ENCODE results near the gene HIBADH.
"Not testable (repeated sequence)": the region's sequence is repeated elsewhere in the genome, so short reads cannot be mapped to it uniquely, and the experiment has no call there.

HIBADH gene

DNA sequence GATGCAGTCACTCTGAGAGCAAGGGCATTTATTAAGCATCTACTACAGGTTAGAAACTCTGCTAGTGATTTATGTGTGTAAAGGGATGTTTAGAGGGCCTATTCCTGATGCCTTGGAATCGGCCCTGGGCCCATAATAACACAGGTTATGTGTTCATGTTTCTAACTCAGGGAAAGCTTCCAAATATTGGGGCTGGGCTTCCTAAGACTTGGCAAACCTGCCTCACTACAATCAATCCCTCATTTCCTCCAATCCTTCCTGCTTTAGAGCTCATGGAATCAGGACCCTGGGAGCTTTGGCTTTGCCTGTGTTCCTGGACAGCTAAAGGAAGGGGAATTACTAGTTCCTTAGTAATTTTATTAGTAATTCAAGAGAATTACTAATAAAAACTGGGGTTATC is 148.8 kb downstream of the HIBADH start:
- Histone ChIP-seq H4K91ac (ENCODE audit: low read length) (no peak overlapping the region), H4K8ac (ENCODE audit: low read length) (no peak overlapping the region), H3K4me3 (ENCODE audit: insufficient read depth in 1 of 2, low read depth in 1 of 2, low read length in 2 of 2) (no peak overlapping the region), H3K4me1 (ENCODE audit: control insufficient read depth, insufficient read depth, low read depth, low read length) (no peaks in the 10 kb centered on the region), H2BK12ac (ENCODE audit: low read length in 2 of 2) (no peak overlapping the region), H3K27ac (ENCODE audit: low read length, poor library complexity, severe bottlenecking) (no peak overlapping the region), H3K36me3 (ENCODE audit: control insufficient read depth in 1 of 2, insufficient read depth in 2 of 2, low read depth in 1 of 2, low read length in 2 of 2) (no peaks in the 10 kb centered on the region), H2BK15ac (ENCODE audit: low read depth, poor library complexity, severe bottlenecking) (no peak overlapping the region), H3K4me2 (ENCODE audit: low read length, poor library complexity, severe bottlenecking) (no peak overlapping the region), H3K14ac (ENCODE audit: low read length in 2 of 2) (no peak overlapping the region), H3K79me1 (replicated peaks; ENCODE audit: low read length, poor library complexity, severe bottlenecking) (no peaks in the 10 kb centered on the region), H2AK5ac (ENCODE audit: low read length, severe bottlenecking) (no peak overlapping the region), H2AFZ (ENCODE audit: low read depth, low read length) (no peak overlapping the region), H3K9ac (ENCODE audit: low read length) (no peak overlapping the region), H2BK120ac (ENCODE audit: low read depth, low read length) (no peak overlapping the region), H3K4ac (ENCODE audit: low read depth in 1 of 2, low read length in 2 of 2) (no peak overlapping the region), H3K23ac (ENCODE audit: low read length in 2 of 2) (no peak overlapping the region), H3K27me3 (ENCODE audit: control insufficient read depth in 1 of 2, insufficient read depth in 1 of 2, low read length in 2 of 2) (no peaks in the 10 kb centered on the region), H2BK5ac (ENCODE audit: low read depth, low read length, poor library complexity, severe bottlenecking) (no peak overlapping the region), H3K9me3 (ENCODE audit: control insufficient read depth, low read length) (no peaks in the 10 kb centered on the region), H3K18ac (ENCODE audit: low read depth in 1 of 2, low read length in 2 of 2) (no peak overlapping the region)
- DNase-seq: no peak
- 75% methylated on average over 1 of the region's 1 CpG for WGBS

- not testable (repeated sequence) for H3K4me2 ChIP-seq (ENCODE audit: low read length, poor library complexity, severe bottlenecking); H3K14ac ChIP-seq (ENCODE audit: low read length in 2 of 2); H3K36me3 ChIP-seq (ENCODE audit: control insufficient read depth in 1 of 2, insufficient read depth in 2 of 2, low read depth in 1 of 2, low read length in 2 of 2); H3K4me3 ChIP-seq (ENCODE audit: insufficient read depth in 1 of 2, low read depth in 1 of 2, low read length in 2 of 2); H3K79me1 ChIP-seq (replicated peaks; ENCODE audit: low read length, poor library complexity, severe bottlenecking); H2BK15ac ChIP-seq (ENCODE audit: low read depth, poor library complexity, severe bottlenecking); H4K8ac ChIP-seq (ENCODE audit: low read length); H3K23ac ChIP-seq (ENCODE audit: low read length in 2 of 2); H3K27ac ChIP-seq (ENCODE audit: low read length, poor library complexity, severe bottlenecking); H4K91ac ChIP-seq (ENCODE audit: low read length); H2AFZ ChIP-seq (ENCODE audit: low read depth, low read length); H3K9ac ChIP-seq (ENCODE audit: low read length); H2AK5ac ChIP-seq (ENCODE audit: low read length, severe bottlenecking); H3K4ac ChIP-seq (ENCODE audit: low read depth in 1 of 2, low read length in 2 of 2); H3K4me1 ChIP-seq (ENCODE audit: control insufficient read depth, insufficient read depth, low read depth, low read length); H3K9me3 ChIP-seq (ENCODE audit: control insufficient read depth, low read length); H2BK120ac ChIP-seq (ENCODE audit: low read depth, low read length); DNase-seq; H3K18ac ChIP-seq (ENCODE audit: low read depth in 1 of 2, low read length in 2 of 2); H3K27me3 ChIP-seq (ENCODE audit: control insufficient read depth in 1 of 2, insufficient read depth in 1 of 2, low read length in 2 of 2); H2BK5ac ChIP-seq (ENCODE audit: low read depth, low read length, poor library complexity, severe bottlenecking); H2BK12ac ChIP-seq (ENCODE audit: low read length in 2 of 2)
- no CpG with 5 or more reads among the region's 1 CpG for WGBS
These were observed 151.3 kb downstream of the HIBADH start for GRCh38 chr7:27511370-27511769.

- no peaks in the 10 kb centered on the region for H3K79me1 ChIP-seq (replicated peaks; ENCODE audit: low read length, poor library complexity, severe bottlenecking)
- H2AK5ac ChIP-seq (ENCODE audit: low read length, severe bottlenecking): no peak overlapping the region
- no peak overlapping the region for H3K18ac ChIP-seq (ENCODE audit: low read depth in 1 of 2, low read length in 2 of 2)
- H3K27me3 ChIP-seq (ENCODE audit: control insufficient read depth in 1 of 2, insufficient read depth in 1 of 2, low read length in 2 of 2): no peaks in the 10 kb centered on the region
- WGBS: 19% methylated on average over 2 of the region's 2 CpGs
- H2BK120ac ChIP-seq (ENCODE audit: low read depth, low read length): no peak overlapping the region
- H3K4me2 ChIP-seq (ENCODE audit: low read length, poor library complexity, severe bottlenecking): no peak overlapping the region
- H3K9ac ChIP-seq (ENCODE audit: low read length): no peak overlapping the region
- DNase-seq: no peak
- no peak overlapping the region for H3K14ac ChIP-seq (ENCODE audit: low read length in 2 of 2)
- no peaks in the 10 kb centered on the region for H3K36me3 ChIP-seq (ENCODE audit: control insufficient read depth in 1 of 2, insufficient read depth in 2 of 2, low read depth in 1 of 2, low read length in 2 of 2)
- no peak overlapping the region for H3K4ac ChIP-seq (ENCODE audit: low read depth in 1 of 2, low read length in 2 of 2)
- no peak overlapping the region for H4K8ac ChIP-seq (ENCODE audit: low read length)
- no peak overlapping the region for H3K27ac ChIP-seq (ENCODE audit: low read length, poor library complexity, severe bottlenecking)
- no peak overlapping the region for H2BK12ac ChIP-seq (ENCODE audit: low read length in 2 of 2)
- no peaks in the 10 kb centered on the region for H3K4me1 ChIP-seq (ENCODE audit: control insufficient read depth, insufficient read depth, low read depth, low read length)
- H3K9me3 ChIP-seq (ENCODE audit: control insufficient read depth, low read length): no peaks in the 10 kb centered on the region
- no peak overlapping the region for H4K91ac ChIP-seq (ENCODE audit: low read length)
- no peak overlapping the region for H3K23ac ChIP-seq (ENCODE audit: low read length in 2 of 2)
- no peak overlapping the region for H2BK5ac ChIP-seq (ENCODE audit: low read depth, low read length, poor library complexity, severe bottlenecking)
- H2BK15ac ChIP-seq (ENCODE audit: low read depth, poor library complexity, severe bottlenecking): no peak overlapping the region
- H3K4me3 ChIP-seq (ENCODE audit: insufficient read depth in 1 of 2, low read depth in 1 of 2, low read length in 2 of 2): no peak overlapping the region
- no peak overlapping the region for H2AFZ ChIP-seq (ENCODE audit: low read depth, low read length)
These were observed 152.1 kb downstream of the HIBADH start for GRCh38 chr7:27510541-27510940.

DNA sequence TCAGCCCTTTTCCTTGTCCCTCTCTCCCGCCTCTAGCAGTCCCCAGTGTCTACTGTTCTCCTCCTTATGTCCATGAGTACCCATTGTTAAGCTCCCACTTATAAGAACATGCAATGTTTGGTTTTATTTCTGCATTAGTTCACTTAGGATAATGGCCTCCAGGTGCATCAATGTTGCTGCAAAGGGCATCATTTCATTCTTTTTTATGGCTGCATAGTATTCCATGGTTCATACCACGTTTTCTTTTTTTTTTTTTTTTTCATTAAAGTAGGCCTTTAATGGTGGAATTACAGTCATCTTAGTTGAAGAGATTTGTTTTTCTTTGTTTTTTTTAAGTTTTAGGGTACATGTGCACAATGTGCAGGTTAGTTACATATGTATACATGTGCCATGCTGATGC is 160.8 kb downstream of the HIBADH start:
- H3K4me1 ChIP-seq (ENCODE audit: control insufficient read depth, insufficient read depth, low read depth, low read length); H4K8ac ChIP-seq (ENCODE audit: low read length); H2BK120ac ChIP-seq (ENCODE audit: low read depth, low read length); DNase-seq; H2BK12ac ChIP-seq (ENCODE audit: low read length in 2 of 2); H3K4me3 ChIP-seq (ENCODE audit: insufficient read depth in 1 of 2, low read depth in 1 of 2, low read length in 2 of 2); H2BK15ac ChIP-seq (ENCODE audit: low read depth, poor library complexity, severe bottlenecking); H4K91ac ChIP-seq (ENCODE audit: low read length); H3K27me3 ChIP-seq (ENCODE audit: control insufficient read depth in 1 of 2, insufficient read depth in 1 of 2, low read length in 2 of 2); H3K4ac ChIP-seq (ENCODE audit: low read depth in 1 of 2, low read length in 2 of 2); H3K9me3 ChIP-seq (ENCODE audit: control insufficient read depth, low read length); H3K4me2 ChIP-seq (ENCODE audit: low read length, poor library complexity, severe bottlenecking); H3K18ac ChIP-seq (ENCODE audit: low read depth in 1 of 2, low read length in 2 of 2); H3K27ac ChIP-seq (ENCODE audit: low read length, poor library complexity, severe bottlenecking); H2BK5ac ChIP-seq (ENCODE audit: low read depth, low read length, poor library complexity, severe bottlenecking); H3K14ac ChIP-seq (ENCODE audit: low read length in 2 of 2); H2AFZ ChIP-seq (ENCODE audit: low read depth, low read length); H3K23ac ChIP-seq (ENCODE audit: low read length in 2 of 2); H3K9ac ChIP-seq (ENCODE audit: low read length); H3K79me1 ChIP-seq (replicated peaks; ENCODE audit: low read length, poor library complexity, severe bottlenecking); H3K36me3 ChIP-seq (ENCODE audit: control insufficient read depth in 1 of 2, insufficient read depth in 2 of 2, low read depth in 1 of 2, low read length in 2 of 2); H2AK5ac ChIP-seq (ENCODE audit: low read length, severe bottlenecking): not testable (repeated sequence)
- WGBS: 100% methylated on average over 1 of the region's 2 CpGs

Data from mesenchymal stem cell (in vitro differentiated cells and primary cell).